ENCODE measurements around the gene C19orf73.

The C19orf73 gene

GRCh38 chr19:49104229-49104864 lies 14.6 kb downstream of the C19orf73 start:
- H3K4me3 ChIP-seq (ENCODE audit: low read depth, low read length) = no peak overlapping the region
- TF ChIP-seq CTCF (IDR thresholded peaks at IDR 0.05; ENCODE audit: borderline replicate concordance, insufficient read depth, low read depth, low read length) = no peak

GRCh38 chr19:49103331-49104085 lies 15.4 kb downstream of the C19orf73 start:
- no peak overlapping the region for H3K4me3 ChIP-seq (ENCODE audit: low read depth, low read length)
- no peak for TF ChIP-seq CTCF (IDR thresholded peaks at IDR 0.05; ENCODE audit: borderline replicate concordance, insufficient read depth, low read depth, low read length)

GRCh38 chr19:49102303-49102702 lies 16.6 kb downstream of the C19orf73 start:
- no peak overlapping the region for H3K4me3 ChIP-seq (ENCODE audit: low read depth, low read length)
- no peak for TF ChIP-seq CTCF (IDR thresholded peaks at IDR 0.05; ENCODE audit: borderline replicate concordance, insufficient read depth, low read depth, low read length)

- H3K4me3 ChIP-seq (ENCODE audit: low read depth, low read length) = no peak overlapping the region
- no peak for TF ChIP-seq CTCF (IDR thresholded peaks at IDR 0.05; ENCODE audit: borderline replicate concordance, insufficient read depth, low read depth, low read length)
Measured at GRCh38 chr19:49101160-49101559, 17.8 kb downstream of the C19orf73 start.

GRCh38 chr19:49098795-49099194 lies 20.1 kb downstream of the C19orf73 start:
- H3K4me3 ChIP-seq (ENCODE audit: low read depth, low read length) = no peak overlapping the region
- no peak for TF ChIP-seq CTCF (IDR thresholded peaks at IDR 0.05; ENCODE audit: borderline replicate concordance, insufficient read depth, low read depth, low read length)

GRCh38 chr19:49097453-49098288 lies 21.3 kb downstream of the C19orf73 start:
- TF ChIP-seq CTCF (IDR thresholded peaks at IDR 0.05; ENCODE audit: borderline replicate concordance, insufficient read depth, low read depth, low read length) = peak; percentile 98
- H3K4me3 ChIP-seq (ENCODE audit: low read depth, low read length) = no peak overlapping the region
